ENCODE data around the gene PPP1R26.

The PPP1R26 gene

DNA sequence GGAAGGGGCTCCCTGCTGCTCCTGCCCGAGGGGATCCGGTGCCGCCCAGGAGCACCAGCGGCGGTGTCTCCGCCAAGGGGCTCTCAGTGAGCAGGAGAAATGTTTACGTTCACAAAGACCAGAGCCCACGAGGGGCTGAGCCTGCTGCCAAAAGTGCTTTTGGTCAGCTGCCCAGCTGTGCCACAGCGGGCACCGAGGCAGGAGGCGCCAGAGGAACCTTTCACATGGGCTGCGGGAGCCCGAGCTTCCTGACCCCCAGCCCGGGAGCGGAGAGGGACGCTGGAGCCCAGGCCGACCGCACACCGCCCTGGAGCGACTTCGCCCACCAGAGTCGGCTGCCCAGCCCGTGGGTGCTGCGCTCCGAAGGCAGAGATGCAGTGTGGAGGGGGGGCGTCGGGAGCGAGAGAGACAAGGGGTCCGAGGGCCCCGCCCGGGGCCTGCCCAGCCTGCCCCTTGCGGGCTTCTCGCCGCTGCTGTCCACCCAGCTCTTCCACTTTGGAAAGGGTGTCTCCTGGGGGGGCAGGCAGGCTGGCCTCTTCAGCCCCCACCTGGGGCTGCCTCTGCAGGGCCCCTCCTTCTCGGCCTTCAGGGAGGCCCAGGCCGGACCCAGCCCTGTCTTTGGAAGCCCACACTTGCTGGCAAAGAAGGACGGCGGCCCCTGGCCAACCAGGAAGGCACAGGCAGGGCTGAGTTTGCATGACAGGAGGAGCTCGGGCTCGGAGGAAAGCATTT lies 7.9 kb downstream of the PPP1R26 start:
- Histone ChIP-seq H2BK5ac (ENCODE audit: low read depth, low read length, poor library complexity) (no peak overlapping the region), H3K36me3 (ENCODE audit: control insufficient read depth in 1 of 2, insufficient read depth in 2 of 2, low read length in 2 of 2) (peaks cover 47 to 50% of the 10 kb centered on the region in 2 experiments), H3K23ac (ENCODE audit: low read length) (no peak overlapping the region), H2AK5ac (ENCODE audit: low read length) (no peak overlapping the region), H3K9ac (ENCODE audit: low read length) (no peak overlapping the region), H3K4me1 (ENCODE audit: control insufficient read depth in 1 of 2, insufficient read depth in 2 of 2, low read length in 2 of 2) (no peaks in the 10 kb centered on the region), H3K14ac (ENCODE audit: low read length) (no peak overlapping the region), H2AFZ (ENCODE audit: insufficient read depth, low read length, poor library complexity) (no peak overlapping the region), H3K4me2 (ENCODE audit: low read length) (no peak overlapping the region), H4K8ac (ENCODE audit: low read depth, low read length) (no peak overlapping the region), H3K18ac (ENCODE audit: low read length) (no peak overlapping the region), H3K9me3 (ENCODE audit: insufficient read depth, low read depth, low read length) (no peaks in the 10 kb centered on the region), H3K79me1 (ENCODE audit: low read length) (no peaks in the 10 kb centered on the region), H3K4me3 (ENCODE audit: low read depth, low read length) (no peak overlapping the region), H3K79me2 (ENCODE audit: control insufficient read depth, insufficient read depth, low read length, poor library complexity) (no peaks in the 10 kb centered on the region), H4K91ac (ENCODE audit: low read depth, low read length) (no peak overlapping the region), H2BK12ac (ENCODE audit: low read length) (no peak overlapping the region), H3K4ac (ENCODE audit: low read depth, low read length) (no peak overlapping the region), H2BK120ac (ENCODE audit: insufficient read depth, low read length, poor library complexity) (no peak overlapping the region), H3K27ac (ENCODE audit: low read depth, low read length) (no peak overlapping the region), H4K12ac (ENCODE audit: low read depth, low read length) (no peak overlapping the region), H3K27me3 (ENCODE audit: insufficient read depth, low read length) (no peaks in the 10 kb centered on the region)
- no CpG with 5 or more reads among the region's 40 CpGs for WGBS (ENCODE audit: extremely low coverage, insufficient coverage, insufficient read length)
- no peak for DNase-seq

DNA sequence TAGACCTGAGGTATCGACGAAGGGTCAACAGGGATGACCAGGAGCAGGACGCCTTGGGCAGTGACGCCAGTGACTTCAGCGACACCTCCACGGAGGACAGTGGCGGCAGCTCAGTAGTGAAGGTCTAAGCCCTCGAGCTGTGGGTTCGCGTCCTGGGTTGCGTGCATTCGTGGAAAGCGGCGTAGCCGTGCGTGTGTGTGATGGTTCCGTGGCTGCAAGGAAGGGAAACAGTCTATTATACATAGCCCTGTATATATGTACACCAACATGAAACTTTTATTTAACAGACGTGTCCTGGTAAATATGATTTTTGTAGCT lies 8.4 kb downstream of the PPP1R26 start:
- no peak overlapping the region for H3K9ac ChIP-seq (ENCODE audit: low read length)
- H3K79me1 ChIP-seq (ENCODE audit: low read length): no peaks in the 10 kb centered on the region
- H2BK12ac ChIP-seq (ENCODE audit: low read length): no peak overlapping the region
- H3K27ac ChIP-seq (ENCODE audit: low read depth, low read length): no peak overlapping the region
- H4K8ac ChIP-seq (ENCODE audit: low read depth, low read length): no peak overlapping the region
- no peak overlapping the region for H2BK5ac ChIP-seq (ENCODE audit: low read depth, low read length, poor library complexity)
- H2AK5ac ChIP-seq (ENCODE audit: low read length): no peak overlapping the region
- H3K4me3 ChIP-seq (ENCODE audit: low read depth, low read length): no peak overlapping the region
- no peak overlapping the region for H3K4me2 ChIP-seq (ENCODE audit: low read length)
- no CpG with 5 or more reads among the region's 18 CpGs for WGBS (ENCODE audit: extremely low coverage, insufficient coverage, insufficient read length)
- no peaks in the 10 kb centered on the region for H3K79me2 ChIP-seq (ENCODE audit: control insufficient read depth, insufficient read depth, low read length, poor library complexity)
- H3K4me1 ChIP-seq (ENCODE audit: control insufficient read depth in 1 of 2, insufficient read depth in 2 of 2, low read length in 2 of 2): no peaks in the 10 kb centered on the region
- H2BK120ac ChIP-seq (ENCODE audit: insufficient read depth, low read length, poor library complexity): no peak overlapping the region
- H3K4ac ChIP-seq (ENCODE audit: low read depth, low read length): no peak overlapping the region
- no peak overlapping the region for H4K12ac ChIP-seq (ENCODE audit: low read depth, low read length)
- no peak overlapping the region for H3K18ac ChIP-seq (ENCODE audit: low read length)
- no peak overlapping the region for H4K91ac ChIP-seq (ENCODE audit: low read depth, low read length)
- no peak overlapping the region for H3K14ac ChIP-seq (ENCODE audit: low read length)
- no peaks in the 10 kb centered on the region for H3K9me3 ChIP-seq (ENCODE audit: insufficient read depth, low read depth, low read length)
- DNase-seq: no peak
- no peak overlapping the region for H2AFZ ChIP-seq (ENCODE audit: insufficient read depth, low read length, poor library complexity)
- H3K36me3 ChIP-seq (ENCODE audit: control insufficient read depth in 1 of 2, insufficient read depth in 2 of 2, low read length in 2 of 2): peaks cover 47 to 50% of the 10 kb centered on the region in 2 experiments
- no peaks in the 10 kb centered on the region for H3K27me3 ChIP-seq (ENCODE audit: insufficient read depth, low read length)
- H3K23ac ChIP-seq (ENCODE audit: low read length): no peak overlapping the region

DNA sequence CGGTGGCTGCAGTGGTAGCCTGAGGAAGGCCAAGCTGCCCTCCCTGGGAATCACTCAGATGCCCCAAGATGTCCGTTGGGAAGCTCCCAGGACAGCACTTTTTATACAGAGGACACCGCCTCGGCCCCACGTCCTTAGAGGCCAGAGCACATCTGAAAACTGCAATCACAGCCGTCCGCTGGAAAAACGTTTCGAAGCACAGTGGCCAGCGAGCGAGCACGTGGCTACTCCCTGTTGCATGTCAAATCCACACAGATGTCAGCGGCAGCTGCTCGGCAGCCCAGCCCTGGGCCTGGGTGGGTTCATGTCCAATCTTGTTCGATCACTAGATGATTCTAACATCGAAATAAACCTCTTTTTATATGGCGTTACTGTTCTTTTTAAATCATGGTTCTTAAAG lies 8.9 kb downstream of the PPP1R26 start:
- H3K27me3 ChIP-seq (ENCODE audit: insufficient read depth, low read length): no peaks in the 10 kb centered on the region
- no peak overlapping the region for H4K12ac ChIP-seq (ENCODE audit: low read depth, low read length)
- H2AK5ac ChIP-seq (ENCODE audit: low read length): no peak overlapping the region
- H3K79me2 ChIP-seq (ENCODE audit: control insufficient read depth, insufficient read depth, low read length, poor library complexity): no peaks in the 10 kb centered on the region
- H4K8ac ChIP-seq (ENCODE audit: low read depth, low read length): no peak overlapping the region
- no peak overlapping the region for H2BK5ac ChIP-seq (ENCODE audit: low read depth, low read length, poor library complexity)
- no peak overlapping the region for H2AFZ ChIP-seq (ENCODE audit: insufficient read depth, low read length, poor library complexity)
- H3K14ac ChIP-seq (ENCODE audit: low read length): no peak overlapping the region
- no peak overlapping the region for H2BK120ac ChIP-seq (ENCODE audit: insufficient read depth, low read length, poor library complexity)
- no peak overlapping the region for H3K18ac ChIP-seq (ENCODE audit: low read length)
- no peaks in the 10 kb centered on the region for H3K9me3 ChIP-seq (ENCODE audit: insufficient read depth, low read depth, low read length)
- no peak overlapping the region for H4K91ac ChIP-seq (ENCODE audit: low read depth, low read length)
- no peak overlapping the region for H2BK12ac ChIP-seq (ENCODE audit: low read length)
- H3K4me3 ChIP-seq (ENCODE audit: low read depth, low read length): no peak overlapping the region
- no peak overlapping the region for H3K27ac ChIP-seq (ENCODE audit: low read depth, low read length)
- no peak overlapping the region for H3K4ac ChIP-seq (ENCODE audit: low read depth, low read length)
- no CpG with 5 or more reads among the region's 17 CpGs for WGBS (ENCODE audit: extremely low coverage, insufficient coverage, insufficient read length)
- H3K79me1 ChIP-seq (ENCODE audit: low read length): no peaks in the 10 kb centered on the region
- H3K4me1 ChIP-seq (ENCODE audit: control insufficient read depth in 1 of 2, insufficient read depth in 2 of 2, low read length in 2 of 2): no peaks in the 10 kb centered on the region
- DNase-seq: no peak
- no peak overlapping the region for H3K4me2 ChIP-seq (ENCODE audit: low read length)
- no peak overlapping the region for H3K9ac ChIP-seq (ENCODE audit: low read length)
- H3K36me3 ChIP-seq (ENCODE audit: control insufficient read depth in 1 of 2, insufficient read depth in 2 of 2, low read length in 2 of 2): peaks cover 46 to 47% of the 10 kb centered on the region in 2 experiments
- H3K23ac ChIP-seq (ENCODE audit: low read length): no peak overlapping the region

DNA sequence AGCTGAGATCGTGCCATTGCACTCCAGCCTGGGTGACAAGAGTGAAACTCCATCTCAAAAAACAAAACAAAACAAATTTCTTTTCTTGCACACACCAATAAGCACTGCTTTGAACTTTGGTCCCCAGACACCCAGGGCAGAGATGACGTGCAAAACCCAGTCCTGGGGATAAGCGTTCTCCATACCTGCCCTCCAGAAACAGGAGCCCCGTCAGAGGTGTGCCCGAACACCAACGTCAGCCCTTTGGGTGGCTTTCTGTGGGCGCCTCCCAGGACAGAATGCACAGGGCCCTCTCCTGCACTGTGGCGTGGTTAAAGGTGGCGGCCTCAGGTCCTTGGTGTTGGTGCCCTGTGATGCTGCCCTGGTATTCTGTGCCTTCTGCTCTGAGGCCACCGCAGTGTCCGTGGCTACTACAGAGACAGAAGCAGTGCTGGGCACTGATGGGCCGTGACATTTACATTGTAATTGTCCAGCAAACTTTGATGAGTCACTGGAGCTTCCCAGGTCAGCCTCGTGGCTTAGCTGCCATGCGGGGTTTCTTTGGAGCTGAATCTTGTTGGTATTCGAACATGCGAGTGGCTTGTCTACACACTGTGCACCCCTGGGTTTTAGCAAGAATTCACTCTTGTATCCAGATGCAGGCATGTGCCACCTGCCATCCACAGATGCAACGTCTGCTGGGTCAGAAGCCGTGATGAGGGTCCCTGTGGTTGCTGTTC lies 9.8 kb downstream of the PPP1R26 start:
- no peak overlapping the region for H2BK120ac ChIP-seq (ENCODE audit: insufficient read depth, low read length, poor library complexity)
- H3K14ac ChIP-seq (ENCODE audit: low read length): no peak overlapping the region
- H3K27ac ChIP-seq (ENCODE audit: low read depth, low read length): no peak overlapping the region
- no peak overlapping the region for H4K12ac ChIP-seq (ENCODE audit: low read depth, low read length)
- no peak overlapping the region for H3K4ac ChIP-seq (ENCODE audit: low read depth, low read length)
- H3K23ac ChIP-seq (ENCODE audit: low read length): no peak overlapping the region
- no peaks in the 10 kb centered on the region for H3K79me2 ChIP-seq (ENCODE audit: control insufficient read depth, insufficient read depth, low read length, poor library complexity)
- H2BK5ac ChIP-seq (ENCODE audit: low read depth, low read length, poor library complexity): no peak overlapping the region
- no peak overlapping the region for H4K91ac ChIP-seq (ENCODE audit: low read depth, low read length)
- peaks cover 39 to 41% of the 10 kb centered on the region in 2 experiments for H3K36me3 ChIP-seq (ENCODE audit: control insufficient read depth in 1 of 2, insufficient read depth in 2 of 2, low read length in 2 of 2)
- H3K79me1 ChIP-seq (ENCODE audit: low read length): no peaks in the 10 kb centered on the region
- H3K9ac ChIP-seq (ENCODE audit: low read length): no peak overlapping the region
- H3K4me2 ChIP-seq (ENCODE audit: low read length): no peak overlapping the region
- WGBS (ENCODE audit: extremely low coverage, insufficient coverage, insufficient read length): no CpG with 5 or more reads among the region's 18 CpGs
- no peak overlapping the region for H4K8ac ChIP-seq (ENCODE audit: low read depth, low read length)
- no peak overlapping the region for H2AK5ac ChIP-seq (ENCODE audit: low read length)
- no peak overlapping the region for H2BK12ac ChIP-seq (ENCODE audit: low read length)
- H3K18ac ChIP-seq (ENCODE audit: low read length): no peak overlapping the region
- H3K27me3 ChIP-seq (ENCODE audit: insufficient read depth, low read length): no peaks in the 10 kb centered on the region
- no peak for DNase-seq
- H3K4me3 ChIP-seq (ENCODE audit: low read depth, low read length): no peak overlapping the region
- no peaks in the 10 kb centered on the region for H3K4me1 ChIP-seq (ENCODE audit: control insufficient read depth in 1 of 2, insufficient read depth in 2 of 2, low read length in 2 of 2)
- no peak overlapping the region for H2AFZ ChIP-seq (ENCODE audit: insufficient read depth, low read length, poor library complexity)
- H3K9me3 ChIP-seq (ENCODE audit: insufficient read depth, low read depth, low read length): no peaks in the 10 kb centered on the region

Measured in trophoblast cell (in vitro differentiated cells and primary cell).